Fibroblast of lung (primary cell): ENCODE measurements around the gene SPATA2.

Experiments
- EZH2 ChIP-seq: IDR thresholded peaks from 2 replicates; pipeline ENCODE4 v1.5.1; 2012; ENCODE audit warnings: low read length, control low read depth, mild to moderate bottlenecking; ENCODE audit errors: missing control alignments
- TF ChIP-seq, protein P1 (sequence below), 2 donors: IDR thresholded peaks in 1 of 2; conservative IDR thresholded peaks in 1 of 2; 1 replicate in 1 of 2; 2 replicates in 1 of 2; pipeline ENCODE4 v1.5.1; 2011 to 2012; ENCODE audit warnings: low read length in 2 of 2, control low read depth in 1 of 2, inconsistent platforms in 1 of 2, low read depth in 1 of 2, mild to moderate bottlenecking in 1 of 2

DNA sequence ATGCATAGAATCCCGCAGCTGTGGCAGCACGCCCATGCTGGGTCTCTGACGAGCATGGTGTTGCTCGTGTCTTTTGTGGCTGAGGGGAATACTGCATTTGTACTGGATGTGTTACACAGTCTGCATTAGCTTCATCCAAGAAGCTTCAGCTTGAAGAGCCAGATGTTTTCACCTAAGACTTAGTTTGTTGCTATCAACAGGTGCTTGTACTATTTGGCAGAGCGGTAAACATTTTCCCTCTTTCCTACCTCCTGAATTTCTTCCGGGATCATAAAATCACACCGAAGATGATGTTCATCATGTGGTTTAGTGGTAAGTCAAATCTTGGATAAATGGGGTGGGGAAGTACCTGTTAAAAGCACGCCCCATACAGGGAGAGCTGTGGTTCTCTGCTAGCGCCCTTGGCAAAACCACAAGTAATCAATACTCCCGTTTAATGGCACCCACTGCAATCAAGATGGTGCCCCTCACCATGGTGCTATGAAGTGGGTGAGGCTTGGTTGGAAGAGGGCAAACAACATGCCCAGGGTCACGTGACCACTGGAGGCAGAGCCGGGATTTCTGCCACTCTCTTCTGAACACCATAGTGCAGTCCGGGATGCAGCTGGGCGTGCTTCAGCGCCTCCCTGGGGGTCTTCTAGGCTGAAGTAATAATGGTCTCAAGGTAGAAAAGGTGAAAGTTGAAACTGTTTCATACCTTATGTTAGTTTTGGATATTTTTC, 34.4 kb downstream of the SPATA2 start:
- TF ChIP-seq, protein P1, sequence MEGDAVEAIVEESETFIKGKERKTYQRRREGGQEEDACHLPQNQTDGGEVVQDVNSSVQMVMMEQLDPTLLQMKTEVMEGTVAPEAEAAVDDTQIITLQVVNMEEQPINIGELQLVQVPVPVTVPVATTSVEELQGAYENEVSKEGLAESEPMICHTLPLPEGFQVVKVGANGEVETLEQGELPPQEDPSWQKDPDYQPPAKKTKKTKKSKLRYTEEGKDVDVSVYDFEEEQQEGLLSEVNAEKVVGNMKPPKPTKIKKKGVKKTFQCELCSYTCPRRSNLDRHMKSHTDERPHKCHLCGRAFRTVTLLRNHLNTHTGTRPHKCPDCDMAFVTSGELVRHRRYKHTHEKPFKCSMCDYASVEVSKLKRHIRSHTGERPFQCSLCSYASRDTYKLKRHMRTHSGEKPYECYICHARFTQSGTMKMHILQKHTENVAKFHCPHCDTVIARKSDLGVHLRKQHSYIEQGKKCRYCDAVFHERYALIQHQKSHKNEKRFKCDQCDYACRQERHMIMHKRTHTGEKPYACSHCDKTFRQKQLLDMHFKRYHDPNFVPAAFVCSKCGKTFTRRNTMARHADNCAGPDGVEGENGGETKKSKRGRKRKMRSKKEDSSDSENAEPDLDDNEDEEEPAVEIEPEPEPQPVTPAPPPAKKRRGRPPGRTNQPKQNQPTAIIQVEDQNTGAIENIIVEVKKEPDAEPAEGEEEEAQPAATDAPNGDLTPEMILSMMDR (conservative IDR thresholded peaks at IDR 0.05 in 1 of 2, IDR thresholded peaks at IDR 0.05 in 1 of 2; ENCODE audit: low read depth in 1 of 2, low read length in 2 of 2), result no peak
- TF ChIP-seq EZH2, result no peak
